NCI-H2227 (cell line): ENCODE results near the gene C1orf21.

ENCODE experiments used
- DNase-seq: peaks from one replicate; lab custom pipeline; 2025; ENCODE audit not compliant: unreplicated experiment; lab: John Stamatoyannopoulos, UW

C1orf21 gene

DNA sequence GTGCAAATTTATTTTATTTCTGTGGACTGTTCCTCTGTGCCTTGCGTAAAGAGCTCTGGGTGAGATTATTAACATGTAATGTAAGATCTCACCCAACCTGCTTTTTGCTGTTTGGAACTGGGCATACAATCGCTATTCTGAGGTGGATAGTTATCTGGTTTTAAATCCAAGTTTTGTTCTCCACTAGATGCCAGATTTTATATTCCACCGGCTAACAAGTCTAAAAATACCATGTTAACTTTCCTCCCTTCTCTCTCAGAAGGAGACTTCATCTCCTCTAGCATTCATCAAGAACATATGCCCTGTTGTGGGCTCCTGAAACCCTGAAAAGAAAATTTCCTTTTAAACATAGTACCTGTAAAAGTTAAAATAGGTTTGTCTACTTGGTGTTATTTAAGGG, 56.4 kb downstream of the C1orf21 start:
- no peak for DNase-seq

DNA sequence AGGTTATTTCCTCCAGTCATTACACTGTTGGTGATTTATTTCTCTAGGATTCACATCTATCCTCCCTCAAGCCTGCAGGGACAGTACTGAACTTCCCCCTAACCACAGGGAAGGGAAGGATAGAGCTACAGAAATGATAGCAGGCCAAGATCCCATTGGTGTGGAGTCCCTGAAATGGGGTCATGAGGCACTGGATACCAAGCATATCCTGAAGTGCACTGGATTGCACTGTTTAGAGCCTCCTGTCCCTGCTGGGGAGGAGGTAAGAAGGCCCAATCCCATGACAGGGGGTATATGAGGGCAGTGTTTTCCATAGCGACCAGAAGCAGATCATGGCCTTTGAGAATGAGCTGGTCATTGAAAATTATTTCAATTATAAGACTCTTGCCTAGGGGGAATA, 56.8 kb downstream of the C1orf21 start:
- DNase-seq, result no peak

DNA sequence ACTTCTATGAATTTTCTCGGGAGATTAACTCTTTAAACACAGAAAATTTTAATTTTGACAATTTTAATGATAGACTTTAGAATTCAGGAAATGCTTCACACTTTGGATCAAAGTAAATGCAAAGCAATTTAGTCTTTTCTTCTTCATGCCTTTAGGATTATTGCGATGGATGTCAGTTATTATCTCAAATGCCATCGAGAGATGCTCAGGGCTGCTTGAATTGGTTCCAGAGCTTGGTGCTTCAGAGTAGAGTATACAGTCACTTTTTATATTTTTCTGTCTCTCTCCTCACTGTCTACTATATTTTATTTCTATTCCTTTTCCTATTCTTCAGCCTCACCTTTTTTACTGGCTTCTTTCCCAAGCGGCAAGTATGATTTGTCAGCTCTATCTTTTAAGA, 59.2 kb downstream of the C1orf21 start:
- DNase-seq, result no peak

DNA sequence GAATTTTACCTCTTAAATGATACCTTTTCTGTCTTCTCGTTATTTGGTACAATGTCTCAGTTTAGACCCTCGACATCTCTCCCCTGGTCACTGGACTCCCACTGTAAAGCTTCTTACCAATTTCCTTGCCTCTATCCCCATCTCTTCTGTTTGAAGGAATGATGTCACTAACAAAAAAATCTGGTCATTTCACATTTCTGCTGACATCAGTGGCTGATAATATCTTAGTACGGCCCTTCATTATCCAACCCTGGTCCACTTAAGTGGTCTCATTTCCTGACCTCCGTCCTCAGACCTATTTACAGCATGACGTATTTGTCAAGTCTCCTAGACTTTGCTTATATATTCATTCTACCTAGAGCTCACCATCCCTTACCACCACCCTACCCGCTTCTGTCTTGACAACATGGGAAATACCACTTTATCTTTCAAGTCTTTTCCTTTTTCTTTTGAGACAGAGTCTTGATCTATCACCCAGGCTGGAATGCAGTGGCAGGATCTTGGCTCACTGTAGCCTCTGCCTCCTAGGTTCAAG, 60.9 kb downstream of the C1orf21 start:
- no peak for DNase-seq

- DNase-seq, result no peak
Observed at GRCh38 chr1:184449916-184450315, 63.1 kb downstream of the C1orf21 start.

GRCh38 chr1:184455786-184456185, 69.0 kb downstream of the C1orf21 start:
- DNase-seq, result no peak

DNA sequence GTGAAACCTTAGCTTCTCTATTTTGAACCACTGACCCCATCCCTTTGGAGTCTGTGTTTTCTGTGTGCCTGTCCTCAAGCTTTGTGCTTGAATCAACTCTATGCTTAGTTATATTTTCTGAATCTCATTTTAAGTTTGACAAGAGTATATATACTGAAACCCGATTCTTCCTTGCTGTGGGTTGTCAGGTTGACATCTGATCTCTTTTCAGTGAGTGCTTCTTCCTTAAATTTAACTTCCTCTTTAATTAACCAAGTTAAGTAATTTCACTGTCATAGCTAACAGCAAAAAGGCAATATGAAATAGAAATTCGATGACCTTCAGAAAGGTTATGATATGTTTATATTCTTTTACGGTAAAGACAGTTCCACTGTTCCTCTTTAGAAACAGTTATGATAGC, 69.4 kb downstream of the C1orf21 start:
- DNase-seq, result no peak

DNA sequence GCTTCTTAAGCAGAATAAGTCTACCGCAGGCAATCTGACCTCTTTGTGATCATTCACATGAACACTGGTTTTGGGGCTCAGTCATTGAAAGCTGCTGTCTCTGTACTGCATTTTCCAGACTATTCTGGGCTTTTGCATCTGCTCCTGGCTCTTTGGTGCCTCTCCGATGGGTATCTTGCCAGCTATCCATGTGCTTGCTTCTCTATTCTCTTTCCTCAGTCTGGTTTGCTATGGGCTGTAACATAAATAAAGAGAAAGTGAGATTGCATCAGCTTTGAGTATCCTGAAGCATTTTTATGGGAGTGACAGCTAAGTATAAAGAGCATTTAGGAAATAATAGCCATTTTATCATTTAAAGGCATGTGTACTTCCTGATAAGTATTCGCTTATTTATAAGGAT, 70.7 kb downstream of the C1orf21 start:
- no peak for DNase-seq

GRCh38 chr1:184461321-184461720, 74.5 kb downstream of the C1orf21 start:
- DNase-seq, result no peak

GRCh38 chr1:184462155-184462554, 75.3 kb downstream of the C1orf21 start:
- DNase-seq, result no peak

- no peak for DNase-seq
Observed at GRCh38 chr1:184462990-184463389, 76.2 kb downstream of the C1orf21 start.

- no peak for DNase-seq
Observed at GRCh38 chr1:184463680-184464079, 76.9 kb downstream of the C1orf21 start.

DNA sequence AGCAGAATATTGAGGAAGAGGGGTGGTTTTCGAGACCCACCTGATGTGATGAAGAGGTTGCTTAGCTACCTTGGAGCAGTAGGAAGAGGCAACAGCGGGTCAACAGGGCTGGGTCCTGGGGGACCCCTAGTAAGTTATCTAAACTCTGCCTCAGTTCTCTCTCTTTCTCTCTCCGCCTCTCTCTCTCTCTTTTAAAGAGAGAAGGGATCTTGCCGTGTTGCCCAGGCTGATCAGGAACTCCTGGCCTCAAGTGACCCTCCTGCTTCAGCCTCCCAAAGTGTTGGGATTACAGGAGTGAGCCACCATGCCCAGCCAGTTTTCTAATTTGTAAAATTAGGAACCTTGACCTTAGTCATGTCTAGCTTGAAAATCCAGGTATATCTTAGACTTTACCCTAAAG, 77.9 kb downstream of the C1orf21 start:
- DNase-seq, result no peak

DNA sequence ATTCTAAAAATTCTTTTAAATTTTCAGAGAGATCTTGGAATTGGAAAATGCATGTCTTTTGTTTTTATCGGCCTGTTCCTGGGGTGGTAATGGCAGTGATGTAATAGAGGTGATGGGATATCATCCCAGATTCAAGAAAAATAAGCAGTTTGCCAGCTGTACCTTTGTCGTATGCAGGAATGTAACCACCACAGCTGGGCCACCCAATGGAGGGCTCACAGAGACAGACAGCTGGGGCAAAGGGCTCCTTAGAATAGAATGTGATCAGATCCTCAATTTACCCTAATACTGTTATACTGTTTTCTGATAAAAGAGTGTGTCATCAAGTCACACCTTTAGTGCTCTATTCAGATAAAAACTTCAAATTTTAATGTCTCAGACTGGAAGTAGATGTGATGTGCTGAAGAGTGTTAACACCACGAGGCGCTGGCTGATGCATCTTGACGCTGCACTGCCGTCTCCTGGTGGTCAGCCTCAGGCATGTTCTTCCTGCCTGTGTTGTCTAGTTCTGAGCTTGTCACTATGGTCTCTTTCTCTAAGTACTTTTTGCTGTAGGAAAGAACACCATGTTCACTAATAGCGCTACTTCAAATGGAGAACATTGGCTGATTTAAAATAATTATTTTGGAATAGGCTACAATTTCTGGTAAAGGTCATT, 78.8 kb downstream of the C1orf21 start:
- DNase-seq, result no peak

GRCh38 chr1:184467295-184467694, 80.5 kb downstream of the C1orf21 start:
- no peak for DNase-seq

GRCh38 chr1:184469396-184469795, 82.6 kb downstream of the C1orf21 start:
- DNase-seq, result no peak

GRCh38 chr1:184471686-184472085, 84.9 kb downstream of the C1orf21 start:
- no peak for DNase-seq

- no peak for DNase-seq
Observed at GRCh38 chr1:184472136-184472535, 85.3 kb downstream of the C1orf21 start.

GRCh38 chr1:184473176-184473966, 86.5 kb downstream of the C1orf21 start:
- no peak for DNase-seq

- DNase-seq, result no peak
Observed at GRCh38 chr1:184476187-184476586, 89.4 kb downstream of the C1orf21 start.

GRCh38 chr1:184479435-184480167, 92.8 kb downstream of the C1orf21 start:
- no peak for DNase-seq

- no peak for DNase-seq
Observed at GRCh38 chr1:184480736-184481135, 93.9 kb downstream of the C1orf21 start.
